NAMALWA (cell line): ENCODE measurements around the gene RRH.
A peak's percentile ranks its signal among the peaks of the same experiment; 100 is the strongest.
"Not testable (repeated sequence)": the region's sequence is repeated elsewhere in the genome, so short reads cannot be mapped to it uniquely, and the experiment has no call there.

Experiments
- DNase-seq: peaks from one replicate; pipeline ENCODE4 v3.0.0-alpha.2; 2015; ENCODE audit warnings: low spot score

The RRH gene

GRCh38 chr4:109846395-109847098 is 18.8 kb downstream of the RRH start:
- no peak for DNase-seq

GRCh38 chr4:109847896-109848442 is 20.2 kb downstream of the RRH start, which contains the start of gene LRIT3:
TSS of gene LRIT3 (plus strand) at chr4:109848107. CDS start at chr4:109848202, 95 bp downstream.
- DNase-seq = no peak

- DNase-seq = no peak
These were observed 20.7 kb downstream of the RRH start for GRCh38 chr4:109848501-109848900.

DNA sequence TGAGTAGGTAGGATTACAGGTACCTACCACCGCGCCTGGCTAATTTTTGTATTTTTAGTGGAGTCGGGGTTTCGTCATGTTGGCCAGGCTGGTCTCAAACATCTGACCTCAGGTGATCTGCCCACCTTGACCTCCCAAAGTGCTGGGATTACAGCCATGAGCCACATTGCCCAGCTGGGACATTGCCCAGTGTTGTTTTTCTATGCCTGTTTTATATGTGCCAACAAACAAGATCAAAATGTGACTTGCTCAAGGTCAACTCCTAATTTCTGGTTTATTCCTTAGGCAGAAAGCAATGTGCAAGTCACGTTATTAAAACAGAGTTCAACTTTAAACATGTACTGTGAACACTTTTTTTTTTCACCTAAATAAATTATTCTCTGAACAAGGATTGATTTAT is 22.8 kb downstream of the RRH start:
- no peak for DNase-seq

DNA sequence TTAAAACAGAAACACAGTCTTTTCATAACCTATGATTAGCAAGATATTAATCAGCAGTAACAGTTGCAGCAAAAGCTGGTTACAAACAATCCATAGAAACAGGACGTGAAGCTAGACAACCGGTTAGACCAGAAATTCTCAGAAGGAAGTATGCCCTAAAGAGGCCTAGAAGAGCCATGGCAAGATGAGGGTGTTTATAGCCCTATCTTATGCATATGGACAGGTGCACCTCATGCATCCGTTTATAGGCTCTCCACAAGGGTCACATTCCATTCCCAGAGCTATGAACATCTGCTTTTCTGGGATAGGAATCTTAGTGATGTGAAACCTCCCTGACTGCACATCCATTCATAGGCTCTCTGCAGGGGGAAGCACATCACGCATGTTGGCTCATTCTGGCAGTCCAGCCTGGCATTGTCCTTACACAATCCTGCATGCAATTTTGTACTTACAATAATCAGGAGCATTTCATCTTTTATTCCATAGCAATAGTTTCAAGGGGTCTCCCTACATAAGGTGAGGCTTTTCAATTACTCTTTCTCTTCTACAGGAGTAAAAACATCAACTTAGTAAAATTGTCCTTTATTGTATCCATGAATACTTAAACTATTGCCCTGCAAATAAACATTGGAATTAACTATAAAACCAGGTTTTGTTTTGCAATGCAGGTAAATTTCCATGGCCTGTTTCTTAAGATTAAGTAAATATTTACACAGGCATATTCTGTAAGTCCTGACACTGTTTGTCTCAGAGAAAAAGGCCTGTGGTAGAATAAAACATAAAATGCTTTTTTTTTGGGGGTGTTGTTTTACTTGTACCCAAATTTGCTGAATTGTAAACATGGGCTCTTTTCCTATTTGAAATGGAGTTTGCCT is 31.9 kb downstream of the RRH start:
- not testable (repeated sequence) for DNase-seq

GRCh38 chr4:109861271-109861670 is 33.5 kb downstream of the RRH start:
- DNase-seq = no peak

DNA sequence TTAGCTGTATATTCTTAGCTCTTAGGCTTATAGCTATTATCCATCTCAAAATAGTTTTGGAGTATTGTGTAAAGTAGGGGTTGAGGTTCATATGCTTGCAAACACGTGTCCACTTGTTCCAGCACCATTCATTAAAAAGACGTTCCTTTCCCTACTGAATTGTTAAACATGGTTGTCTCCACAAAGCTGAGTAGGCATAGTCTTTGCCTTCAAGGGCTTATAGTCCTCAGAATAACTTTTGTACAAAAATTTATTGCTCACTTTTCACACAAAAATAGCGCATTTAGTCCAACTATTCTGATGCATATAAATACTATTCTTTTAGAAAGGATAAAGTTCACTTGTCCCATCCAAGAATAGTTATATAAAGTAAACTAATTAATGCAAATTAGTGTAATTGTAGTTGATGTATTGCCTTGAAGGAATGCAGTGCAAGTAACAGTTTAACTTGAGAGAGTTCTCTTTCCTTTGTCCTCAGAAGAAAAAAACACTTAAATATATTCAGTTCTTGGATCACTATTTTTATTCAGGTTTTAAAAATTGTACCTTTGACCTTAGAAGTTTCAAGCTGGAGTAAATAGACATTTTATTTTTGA is 34.2 kb downstream of the RRH start:
- no peak for DNase-seq

DNA sequence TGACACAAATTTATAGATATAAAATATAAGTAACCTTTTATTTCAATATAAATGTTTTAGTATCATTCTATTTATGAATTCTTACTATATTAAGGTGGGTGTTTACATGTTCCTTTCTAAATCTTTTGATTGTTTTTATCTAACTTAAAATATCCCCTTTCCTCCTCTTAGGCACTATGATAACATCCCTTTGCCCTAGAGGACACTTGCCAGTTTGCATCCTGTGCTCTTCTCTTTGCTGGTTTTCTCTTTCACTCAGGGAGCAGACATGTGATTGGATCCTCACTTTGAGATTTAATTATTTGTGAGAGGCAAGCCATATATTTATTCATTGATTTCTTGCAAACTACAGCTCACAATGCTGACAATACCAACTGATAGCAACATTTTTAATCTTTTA is 36.4 kb downstream of the RRH start:
- DNase-seq = peak; percentile 4

DNA sequence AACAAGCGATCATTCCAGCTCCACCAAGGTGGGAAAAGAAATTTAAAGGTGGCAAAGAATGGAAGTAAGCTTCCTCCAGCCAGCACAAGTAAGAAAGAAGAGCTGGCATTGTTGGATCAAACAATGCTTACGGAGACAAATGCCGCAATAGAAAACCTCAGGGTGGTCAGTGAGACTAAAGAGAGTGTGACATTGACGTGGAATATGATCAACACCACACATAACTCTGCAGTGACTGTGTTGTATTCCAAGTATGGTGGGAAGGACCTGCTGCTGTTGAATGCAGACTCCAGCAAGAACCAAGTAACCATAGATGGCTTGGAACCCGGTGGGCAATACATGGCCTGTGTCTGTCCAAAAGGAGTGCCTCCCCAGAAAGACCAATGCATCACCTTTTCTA is 42.3 kb downstream of the RRH start:
- no peak for DNase-seq

DNA sequence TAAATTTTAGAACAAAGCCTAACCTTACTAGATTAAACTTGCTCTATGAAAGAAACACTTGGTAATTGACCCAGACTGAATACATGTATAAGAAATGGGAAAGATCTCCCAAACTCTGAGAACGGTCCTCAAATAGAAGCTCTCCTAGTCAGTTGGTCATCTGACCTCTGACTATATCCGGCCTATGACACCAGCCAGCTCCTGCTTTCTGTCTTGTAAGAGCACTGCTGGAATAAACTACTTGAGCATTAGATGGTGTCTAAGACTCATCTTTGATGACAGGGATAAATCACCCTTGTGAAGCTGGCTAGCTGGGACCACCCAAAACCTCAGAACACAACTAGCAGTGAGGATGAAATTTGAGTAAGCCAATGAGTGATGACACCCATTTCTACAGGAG is 44.3 kb downstream of the RRH start:
- no peak for DNase-seq

- DNase-seq = no peak
These were observed 45.3 kb downstream of the RRH start for GRCh38 chr4:109872950-109873656.

GRCh38 chr4:109873791-109874514 is 46.2 kb downstream of the RRH start:
- DNase-seq = no peak

GRCh38 chr4:109875106-109875505 is 47.3 kb downstream of the RRH start:
- no peak for DNase-seq

GRCh38 chr4:109875553-109875952 is 47.8 kb downstream of the RRH start:
- not testable (repeated sequence) for DNase-seq

DNA sequence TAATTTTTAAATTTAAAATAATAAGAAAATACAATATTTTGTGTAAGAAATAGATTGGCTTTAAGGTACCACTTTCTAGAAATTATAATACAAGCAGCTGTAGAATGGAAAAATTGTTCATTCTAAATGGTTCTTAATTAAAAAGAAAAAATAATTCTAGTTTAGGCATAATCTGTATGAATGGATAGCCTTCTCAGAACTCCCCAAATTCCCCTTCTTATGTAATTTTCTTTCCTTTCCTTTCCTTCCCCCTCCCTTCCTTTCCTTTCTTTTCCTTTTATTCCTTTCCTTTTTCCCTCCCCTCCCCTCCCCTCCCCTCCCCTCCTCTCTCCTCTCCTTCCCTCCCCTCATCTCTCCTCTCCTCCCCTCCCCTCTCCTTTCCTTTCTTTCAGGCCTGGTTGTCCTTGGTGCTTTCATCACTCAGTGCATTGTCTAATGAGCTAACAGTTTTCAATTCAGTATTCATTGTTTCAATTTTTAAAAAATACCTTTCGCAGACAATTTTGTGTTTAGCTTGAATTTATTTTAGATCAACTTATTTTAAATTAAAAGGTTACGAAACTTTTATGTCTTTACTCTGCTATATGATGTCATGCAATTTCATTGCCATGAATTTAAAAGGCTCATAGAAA is 49.0 kb downstream of the RRH start:
- no peak for DNase-seq

- DNase-seq = no peak
These were observed 49.6 kb downstream of the RRH start for GRCh38 chr4:109877400-109877799.

GRCh38 chr4:109878355-109878754 is 50.6 kb downstream of the RRH start:
- DNase-seq = no peak

DNA sequence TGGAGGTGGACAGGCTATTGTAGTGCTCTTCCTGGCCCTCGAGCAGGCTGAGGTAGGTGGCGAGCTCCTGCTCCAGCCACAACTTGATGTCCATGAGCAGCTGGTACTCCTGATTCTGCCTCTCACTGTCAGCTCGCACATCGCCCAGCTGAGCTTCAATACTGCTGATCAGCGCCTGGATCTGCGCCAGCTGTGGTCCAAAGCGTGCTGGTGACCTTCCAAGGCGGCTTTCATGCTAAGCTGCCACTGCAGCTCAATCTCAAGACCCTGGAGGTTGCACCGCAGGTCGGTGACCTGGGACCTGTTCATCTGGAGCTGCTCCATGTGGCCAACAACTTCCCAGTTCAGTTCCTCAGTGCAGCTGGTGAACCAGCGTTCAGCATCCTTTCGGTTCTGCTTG is 51.3 kb downstream of the RRH start:
- no peak for DNase-seq

DNA sequence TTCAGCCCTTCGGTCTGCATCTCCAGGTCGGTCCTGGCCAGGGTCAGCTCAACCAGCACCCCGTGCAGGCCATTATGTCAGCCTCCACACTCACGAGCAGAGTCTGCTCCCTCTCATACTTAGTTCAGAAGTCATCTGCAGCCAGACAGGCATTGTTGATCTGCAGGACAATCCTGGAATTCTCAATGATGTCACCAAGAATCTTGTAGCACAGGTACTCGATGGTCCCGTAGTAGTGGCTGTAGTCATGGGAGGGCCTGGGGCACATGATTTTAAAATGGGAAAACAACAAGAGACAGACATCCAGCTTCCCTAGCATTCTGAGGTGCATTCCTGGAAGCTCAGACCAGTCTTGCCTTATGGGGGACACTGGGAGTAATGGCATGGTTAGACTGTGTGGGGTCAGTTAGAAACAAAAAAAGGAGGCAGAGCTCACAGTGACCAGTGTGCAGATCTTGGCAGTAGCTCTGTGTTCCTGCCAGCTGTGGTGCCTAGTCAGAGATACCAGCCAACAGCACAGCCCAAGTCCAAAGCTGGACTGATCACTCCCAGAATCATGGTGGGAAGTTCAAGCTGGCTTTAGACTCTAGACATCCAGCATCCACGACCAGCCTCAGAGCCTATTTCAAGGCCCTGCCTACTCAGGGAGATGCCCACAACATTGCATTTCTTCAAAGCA is 52.0 kb downstream of the RRH start:
- DNase-seq = no peak

- DNase-seq = no peak
These were observed 58.5 kb downstream of the RRH start for GRCh38 chr4:109886303-109886702.
